NB4 (cell line): ENCODE measurements around the gene GRIK3.

Experiments
- DNase-seq: peaks from one replicate; pipeline ENCODE4 v3.0.0; 2010; ENCODE audit warnings: low read depth
- H3K4me3 ChIP-seq: one replicate; pipeline ENCODE4 v1.5.1; 2011; ENCODE audit warnings: mild to moderate bottlenecking, low read depth, low read length, moderate library complexity
- CTCF ChIP-seq: IDR thresholded peaks from one replicate; pipeline ENCODE4 v1.5.1; 2012; ENCODE audit warnings: low read depth, low read length
- MAX ChIP-seq: IDR thresholded peaks from 2 replicates; pipeline ENCODE4 v1.6.1; 2011; ENCODE audit warnings: low read depth, low read length
- MYC ChIP-seq: IDR thresholded peaks from 2 replicates; pipeline ENCODE4 v1.6.1; 2011; ENCODE audit warnings: low read depth, low read length
- POLR2A ChIP-seq: IDR thresholded peaks from 2 replicates; pipeline ENCODE4 v1.6.1; 2011; ENCODE audit warnings: mild to moderate bottlenecking; ENCODE audit not compliant: insufficient read length; ENCODE audit errors: extremely low read depth

The GRIK3 gene

GRCh38 chr1:36885540-36886357, 148.6 kb downstream of the GRIK3 start:
- TF ChIP-seq CTCF = no peak
- no peak for TF ChIP-seq MYC
- no peak for TF ChIP-seq POLR2A
- no peak for TF ChIP-seq MAX
- no peak overlapping the region for H3K4me3 ChIP-seq
- DNase-seq = no peak

GRCh38 chr1:36884801-36885200, 149.5 kb downstream of the GRIK3 start:
- no peak for TF ChIP-seq CTCF
- TF ChIP-seq MAX = no peak
- TF ChIP-seq MYC = no peak
- no peak for TF ChIP-seq POLR2A
- DNase-seq = no peak

GRCh38 chr1:36884029-36884701, 150.2 kb downstream of the GRIK3 start:
- H3K4me3 ChIP-seq = no peak overlapping the region
- TF ChIP-seq MAX = no peak
- TF ChIP-seq MYC = no peak
- no peak for TF ChIP-seq POLR2A
- DNase-seq = peak; percentile 11

More at GRCh38 chr1:36884801-36885200, 149.5 kb downstream of the GRIK3 start:
- H3K4me3 ChIP-seq = no peak overlapping the region

- DNase-seq = no peak
- no peak for TF ChIP-seq MAX
- H3K4me3 ChIP-seq = no peak overlapping the region
Measured at GRCh38 chr1:36883315-36883949, 150.9 kb downstream of the GRIK3 start.

GRCh38 chr1:36882536-36883285, 151.6 kb downstream of the GRIK3 start:
- TF ChIP-seq CTCF (no peak), MYC (no peak), POLR2A (no peak), MAX (no peak)
- no peak overlapping the region for H3K4me3 ChIP-seq
- DNase-seq = no peak

- TF ChIP-seq MYC (no peak), POLR2A (no peak), MAX (no peak), CTCF (no peak)
- no peak overlapping the region for H3K4me3 ChIP-seq
- no peak for DNase-seq
Measured at GRCh38 chr1:36881541-36881940, 152.8 kb downstream of the GRIK3 start.
